ENCODE results near the gene UBE2V1.

The UBE2V1 gene

GRCh38 chr20:50044353-50044960, 68.5 kb downstream of the UBE2V1 start:
- DNase-seq (ENCODE audit: low read depth in 2 of 2): no peak

- no peak for DNase-seq (ENCODE audit: low read depth in 2 of 2)
These were observed 69.2 kb downstream of the UBE2V1 start for GRCh38 chr20:50043573-50044352.

- DNase-seq (ENCODE audit: low read depth in 2 of 2): no peak
These were observed 70.3 kb downstream of the UBE2V1 start for GRCh38 chr20:50042370-50043313.

GRCh38 chr20:50041246-50041873, 71.6 kb downstream of the UBE2V1 start:
- DNase-seq (ENCODE audit: low read depth in 2 of 2): no peak

- no peak for DNase-seq (ENCODE audit: low read depth in 2 of 2)
These were observed 72.3 kb downstream of the UBE2V1 start for GRCh38 chr20:50040432-50041245.

GRCh38 chr20:50039706-50040431, 73.1 kb downstream of the UBE2V1 start:
- no peak for DNase-seq (ENCODE audit: low read depth in 2 of 2)

- DNase-seq (ENCODE audit: low read depth in 2 of 2): no peak
These were observed 74.4 kb downstream of the UBE2V1 start for GRCh38 chr20:50038574-50038991.

GRCh38 chr20:50038169-50038568, 74.8 kb downstream of the UBE2V1 start:
- DNase-seq (ENCODE audit: low read depth in 2 of 2): no peak

- no peak for DNase-seq (ENCODE audit: low read depth in 2 of 2)
These were observed 75.4 kb downstream of the UBE2V1 start for GRCh38 chr20:50037575-50037974.

GRCh38 chr20:50037123-50037522, 75.8 kb downstream of the UBE2V1 start:
- no peak for DNase-seq (ENCODE audit: low read depth in 2 of 2)

GRCh38 chr20:50036703-50037102, 76.2 kb downstream of the UBE2V1 start:
- no peak for DNase-seq (ENCODE audit: low read depth in 2 of 2)

- DNase-seq (ENCODE audit: low read depth in 2 of 2): no peak
These were observed 78.3 kb downstream of the UBE2V1 start for GRCh38 chr20:50034567-50035180.

- DNase-seq (ENCODE audit: low read depth in 2 of 2): no peak
These were observed 79.8 kb downstream of the UBE2V1 start for GRCh38 chr20:50032955-50033666.
